Measurements from ENCODE around the gene TRAK1. TPM values are rescaled to one million over a fixed set of nuclear protein-coding genes. Genes with fewer than 3 reads are reported as not detected.

TRAK1 gene
- polyA plus RNA-seq, 1 donor (not counting 4 experiments of a cell fraction or from before 2014, with no cell fraction given) = 58.2 TPM

- Histone ChIP-seq H3K4me2 (ENCODE audit: control insufficient read depth, extremely low read depth, insufficient read depth, low read depth, low read length) (peak overlapping the region; percentile 72), H3K36me3 (ENCODE audit: control insufficient read depth in 2 of 2, extremely low read depth in 1 of 2, insufficient read depth in 2 of 2, low read length in 2 of 2) (no peaks in the 10 kb centered on the region), H3K9me1 (ENCODE audit: control insufficient read depth, extremely low read depth, insufficient read depth, low read length) (peaks cover 2% of the 10 kb centered on the region), H3K79me2 (ENCODE audit: control insufficient read depth, insufficient read depth, low read length) (peaks cover 58% of the 10 kb centered on the region), H3K4me3 (ENCODE audit: control insufficient read depth in 2 of 3, extremely low read depth in 1 of 3, insufficient read depth in 2 of 3, low read depth in 1 of 3, low read length in 3 of 3) (no peak overlapping the region), H3K27me3 (ENCODE audit: control insufficient read depth, extremely low read depth, insufficient read depth, low read length) (no peaks in the 10 kb centered on the region), H3K4me1 (ENCODE audit: control insufficient read depth, extremely low read depth, insufficient read depth, low read length) (peaks cover 38% of the 10 kb centered on the region), H3K9ac (ENCODE audit: control insufficient read depth, extremely low read depth, insufficient read depth, low read length) (no peak overlapping the region), H3K9me3 (ENCODE audit: control insufficient read depth, low read depth, low read length) (no peaks in the 10 kb centered on the region), H4K20me1 (ENCODE audit: control insufficient read depth, extremely low read depth, insufficient read depth, low read length) (no peaks in the 10 kb centered on the region), H2AFZ (ENCODE audit: control insufficient read depth, low read length) (no peak overlapping the region), H3K27ac (ENCODE audit: control insufficient read depth, insufficient read depth, low read length) (no peak overlapping the region)
- FAIRE-seq (no peak), DNase-seq (ENCODE audit: low read depth, low spot score) (no peak)
- TF ChIP-seq EZH2 (IDR thresholded peaks at IDR 0.05; ENCODE audit: low read length) = no peak
- TF ChIP-seq, protein P1, sequence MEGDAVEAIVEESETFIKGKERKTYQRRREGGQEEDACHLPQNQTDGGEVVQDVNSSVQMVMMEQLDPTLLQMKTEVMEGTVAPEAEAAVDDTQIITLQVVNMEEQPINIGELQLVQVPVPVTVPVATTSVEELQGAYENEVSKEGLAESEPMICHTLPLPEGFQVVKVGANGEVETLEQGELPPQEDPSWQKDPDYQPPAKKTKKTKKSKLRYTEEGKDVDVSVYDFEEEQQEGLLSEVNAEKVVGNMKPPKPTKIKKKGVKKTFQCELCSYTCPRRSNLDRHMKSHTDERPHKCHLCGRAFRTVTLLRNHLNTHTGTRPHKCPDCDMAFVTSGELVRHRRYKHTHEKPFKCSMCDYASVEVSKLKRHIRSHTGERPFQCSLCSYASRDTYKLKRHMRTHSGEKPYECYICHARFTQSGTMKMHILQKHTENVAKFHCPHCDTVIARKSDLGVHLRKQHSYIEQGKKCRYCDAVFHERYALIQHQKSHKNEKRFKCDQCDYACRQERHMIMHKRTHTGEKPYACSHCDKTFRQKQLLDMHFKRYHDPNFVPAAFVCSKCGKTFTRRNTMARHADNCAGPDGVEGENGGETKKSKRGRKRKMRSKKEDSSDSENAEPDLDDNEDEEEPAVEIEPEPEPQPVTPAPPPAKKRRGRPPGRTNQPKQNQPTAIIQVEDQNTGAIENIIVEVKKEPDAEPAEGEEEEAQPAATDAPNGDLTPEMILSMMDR (optimal IDR thresholded peaks at IDR 0.05 in 1 of 3, IDR thresholded peaks at IDR 0.05 in 1 of 3, conservative IDR thresholded peaks at IDR 0.05 in 1 of 3; ENCODE audit: extremely low read depth in 1 of 3, insufficient read depth in 2 of 3, low read length in 3 of 3) = no peak
- dilution Hi-C loops (cut with MboI; ENCODE audit: extremely low pct_ligation_motif_present, low sequenced_read_pairs) = no loop called here
Measured at GRCh38 chr3:42072831-42073301, 18.3 kb upstream of the TRAK1 start.

GRCh38 chr3:42077785-42078184 is 13.4 kb upstream of the TRAK1 start:
- no peaks in the 10 kb centered on the region for H3K9me3 ChIP-seq (ENCODE audit: control insufficient read depth, low read depth, low read length)
- peaks cover 70% of the 10 kb centered on the region for H3K79me2 ChIP-seq (ENCODE audit: control insufficient read depth, insufficient read depth, low read length)
- no peaks in the 10 kb centered on the region for H3K27me3 ChIP-seq (ENCODE audit: control insufficient read depth, extremely low read depth, insufficient read depth, low read length)
- H3K4me2 ChIP-seq (ENCODE audit: control insufficient read depth, extremely low read depth, insufficient read depth, low read depth, low read length) = no peak overlapping the region
- no peak overlapping the region for H3K27ac ChIP-seq (ENCODE audit: control insufficient read depth, insufficient read depth, low read length)
- H3K4me3 ChIP-seq (ENCODE audit: control insufficient read depth in 2 of 3, extremely low read depth in 1 of 3, insufficient read depth in 2 of 3, low read depth in 1 of 3, low read length in 3 of 3) = no peak overlapping the region
- no peaks in the 10 kb centered on the region for H3K36me3 ChIP-seq (ENCODE audit: control insufficient read depth in 2 of 2, extremely low read depth in 1 of 2, insufficient read depth in 2 of 2, low read length in 2 of 2)
- DNase-seq (ENCODE audit: low read depth, low spot score) (no peak), FAIRE-seq (no peak)
- H4K20me1 ChIP-seq (ENCODE audit: control insufficient read depth, extremely low read depth, insufficient read depth, low read length) = no peaks in the 10 kb centered on the region
- peaks cover 29% of the 10 kb centered on the region for H3K4me1 ChIP-seq (ENCODE audit: control insufficient read depth, extremely low read depth, insufficient read depth, low read length)
- TF ChIP-seq EZH2 (IDR thresholded peaks at IDR 0.05; ENCODE audit: low read length) = no peak
- TF ChIP-seq, protein P1 (optimal IDR thresholded peaks at IDR 0.05 in 1 of 3, IDR thresholded peaks at IDR 0.05 in 1 of 3, conservative IDR thresholded peaks at IDR 0.05 in 1 of 3; ENCODE audit: extremely low read depth in 1 of 3, insufficient read depth in 2 of 3, low read length in 3 of 3) = no peak
- dilution Hi-C loops (cut with MboI; ENCODE audit: extremely low pct_ligation_motif_present, low sequenced_read_pairs) = no loop called here
- H3K9me1 ChIP-seq (ENCODE audit: control insufficient read depth, extremely low read depth, insufficient read depth, low read length) = peaks cover 2% of the 10 kb centered on the region
- no peak overlapping the region for H3K9ac ChIP-seq (ENCODE audit: control insufficient read depth, extremely low read depth, insufficient read depth, low read length)
- no peak overlapping the region for H2AFZ ChIP-seq (ENCODE audit: control insufficient read depth, low read length)
